ENCODE results near the gene SENP1. TPM values are rescaled to one million over a fixed set of nuclear protein-coding genes. Genes with fewer than 3 reads are reported as not detected.

Gene SENP1
- polyA plus RNA-seq, 3 donors: 5.2 to 8.0 (median 6.0) TPM

DNA sequence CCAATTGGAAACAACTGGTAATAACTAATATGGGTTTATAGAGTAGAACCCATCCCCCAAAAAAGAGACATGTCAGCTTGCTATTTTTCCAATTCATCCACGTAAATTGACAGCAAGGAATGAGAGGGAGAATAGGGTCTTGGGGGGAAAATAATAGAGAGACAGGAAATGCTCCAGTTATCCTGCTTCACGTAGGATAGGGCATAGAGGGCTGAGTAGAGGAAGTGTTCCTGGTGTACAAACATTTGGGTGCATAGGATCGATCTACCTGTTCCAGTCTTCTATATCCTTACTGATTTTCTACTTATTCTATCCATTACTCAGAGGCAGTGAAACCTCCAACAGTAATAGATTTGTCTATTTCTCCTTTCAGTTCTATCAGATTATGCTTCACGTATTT lies 52.0 kb downstream of the SENP1 start:
- Histone ChIP-seq H4K20me1 (ENCODE audit: insufficient read depth, low read length) (no peaks in the 10 kb centered on the region), H3K27me3 (ENCODE audit: control insufficient read depth in 2 of 2, insufficient read depth in 2 of 2, low read length in 2 of 2) (no peaks in the 10 kb centered on the region), H3K9ac (ENCODE audit: insufficient read depth, low read length, poor library complexity, severe bottlenecking) (no peak overlapping the region), H3K27ac (ENCODE audit: low read depth in 1 of 2, low read length in 2 of 2) (peak overlapping the region in 1 of 2 donors; percentile 36), H3K4me2 (replicated peaks; ENCODE audit: extremely low read depth, low read length, poor library complexity, severe bottlenecking) (no peak overlapping the region), H3K4me1 (ENCODE audit: control insufficient read depth in 1 of 2, insufficient read depth in 2 of 2, low read length in 2 of 2) (peaks cover 0 to 3% of the 10 kb centered on the region in 2 donors), H2AFZ (ENCODE audit: insufficient read depth, low read depth, low read length, poor library complexity, severe bottlenecking) (no peak overlapping the region), H3K9me3 (replicated peaks in 1 of 2; ENCODE audit: control insufficient read depth in 1 of 2, insufficient read depth in 1 of 2, low read length in 2 of 2) (peaks cover 0 to 5% of the 10 kb centered on the region in 2 donors), H3K79me2 (ENCODE audit: insufficient read depth, low read length) (no peaks in the 10 kb centered on the region), H3K4me3 (replicated peaks in 1 of 3; ENCODE audit: low read depth in 2 of 3, low read length in 3 of 3) (no peak overlapping the region), H3K36me3 (replicated peaks in 1 of 2; ENCODE audit: control insufficient read depth in 1 of 2, insufficient read depth in 2 of 2, low read length in 2 of 2) (peaks cover 31 to 34% of the 10 kb centered on the region in 2 donors)
- H3K9me3 Mint-ChIP-seq: peaks cover 0 to 10% (median 7%) of the 10 kb centered on the region in 7 donors
- intact Hi-C loops (cut with micrococcal nuclease): no loop called here
- peaks cover 37 to 42% of the 10 kb centered on the region in 2 donors for H3K36me3 Mint-ChIP-seq
- H3K4me1 Mint-ChIP-seq: peaks cover 7% of the 10 kb centered on the region
- peaks cover 0 to 2% (median 0%) of the 10 kb centered on the region in 3 donors for H3K27me3 Mint-ChIP-seq (ENCODE audit: low read depth in 3 of 3)
- no peak for DNase-seq
- TF ChIP-seq, protein P1, sequence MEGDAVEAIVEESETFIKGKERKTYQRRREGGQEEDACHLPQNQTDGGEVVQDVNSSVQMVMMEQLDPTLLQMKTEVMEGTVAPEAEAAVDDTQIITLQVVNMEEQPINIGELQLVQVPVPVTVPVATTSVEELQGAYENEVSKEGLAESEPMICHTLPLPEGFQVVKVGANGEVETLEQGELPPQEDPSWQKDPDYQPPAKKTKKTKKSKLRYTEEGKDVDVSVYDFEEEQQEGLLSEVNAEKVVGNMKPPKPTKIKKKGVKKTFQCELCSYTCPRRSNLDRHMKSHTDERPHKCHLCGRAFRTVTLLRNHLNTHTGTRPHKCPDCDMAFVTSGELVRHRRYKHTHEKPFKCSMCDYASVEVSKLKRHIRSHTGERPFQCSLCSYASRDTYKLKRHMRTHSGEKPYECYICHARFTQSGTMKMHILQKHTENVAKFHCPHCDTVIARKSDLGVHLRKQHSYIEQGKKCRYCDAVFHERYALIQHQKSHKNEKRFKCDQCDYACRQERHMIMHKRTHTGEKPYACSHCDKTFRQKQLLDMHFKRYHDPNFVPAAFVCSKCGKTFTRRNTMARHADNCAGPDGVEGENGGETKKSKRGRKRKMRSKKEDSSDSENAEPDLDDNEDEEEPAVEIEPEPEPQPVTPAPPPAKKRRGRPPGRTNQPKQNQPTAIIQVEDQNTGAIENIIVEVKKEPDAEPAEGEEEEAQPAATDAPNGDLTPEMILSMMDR (IDR thresholded peaks at IDR 0.05): no peak
- H3K4me3 Mint-ChIP-seq: no peak overlapping the region
- WGBS (ENCODE audit: insufficient coverage): no CpG with 5 or more reads among the region's 4 CpGs
- H3K27ac Mint-ChIP-seq: no peak overlapping the region

DNA sequence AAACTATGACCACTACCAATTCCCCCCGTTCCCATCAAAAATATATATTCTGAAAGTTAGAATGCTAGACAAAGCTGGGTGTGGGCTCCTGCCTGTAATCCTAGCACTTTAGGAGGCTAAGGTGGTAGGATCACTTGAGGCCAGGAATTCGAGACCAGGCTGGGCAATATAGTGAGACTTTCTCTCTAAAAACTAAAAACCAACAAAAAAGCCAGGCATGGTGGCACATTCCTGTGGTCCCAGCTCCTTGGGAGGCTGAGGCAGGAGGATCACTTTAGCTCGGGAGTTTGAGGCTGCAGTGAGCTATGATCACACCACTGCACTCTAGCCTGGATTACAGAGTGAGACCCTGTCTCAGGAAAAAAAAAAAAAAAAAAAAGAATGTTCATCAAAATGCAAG lies 52.8 kb downstream of the SENP1 start:
- Histone ChIP-seq H3K4me3 (replicated peaks in 1 of 3; ENCODE audit: low read depth in 2 of 3, low read length in 3 of 3) (no peak overlapping the region), H3K4me2 (replicated peaks; ENCODE audit: extremely low read depth, low read length, poor library complexity, severe bottlenecking) (no peak overlapping the region), H3K36me3 (replicated peaks in 1 of 2; ENCODE audit: control insufficient read depth in 1 of 2, insufficient read depth in 2 of 2, low read length in 2 of 2) (peaks cover 31 to 35% of the 10 kb centered on the region in 2 donors), H2AFZ (ENCODE audit: insufficient read depth, low read depth, low read length, poor library complexity, severe bottlenecking) (no peak overlapping the region), H3K27ac (ENCODE audit: low read depth in 1 of 2, low read length in 2 of 2) (peak overlapping the region in 1 of 2 donors; percentile 36), H3K9ac (ENCODE audit: insufficient read depth, low read length, poor library complexity, severe bottlenecking) (no peak overlapping the region), H3K27me3 (ENCODE audit: control insufficient read depth in 2 of 2, insufficient read depth in 2 of 2, low read length in 2 of 2) (no peaks in the 10 kb centered on the region), H3K79me2 (ENCODE audit: insufficient read depth, low read length) (no peaks in the 10 kb centered on the region), H3K4me1 (ENCODE audit: control insufficient read depth in 1 of 2, insufficient read depth in 2 of 2, low read length in 2 of 2) (peaks cover 0 to 3% of the 10 kb centered on the region in 2 donors), H3K9me3 (replicated peaks in 1 of 2; ENCODE audit: control insufficient read depth in 1 of 2, insufficient read depth in 1 of 2, low read length in 2 of 2) (no peaks in the 10 kb centered on the region), H4K20me1 (ENCODE audit: insufficient read depth, low read length) (no peaks in the 10 kb centered on the region)
- H3K27me3 Mint-ChIP-seq (ENCODE audit: low read depth in 3 of 3): peaks cover 0 to 2% (median 0%) of the 10 kb centered on the region in 3 donors
- H3K36me3 Mint-ChIP-seq: peaks cover 38 to 42% of the 10 kb centered on the region in 2 donors
- H3K4me1 Mint-ChIP-seq: peaks cover 7% of the 10 kb centered on the region
- no peak overlapping the region for H3K4me3 Mint-ChIP-seq
- no peak overlapping the region for H3K27ac Mint-ChIP-seq
- TF ChIP-seq, protein P1 (IDR thresholded peaks at IDR 0.05): no peak
- peaks cover 0 to 5% (median 2%) of the 10 kb centered on the region in 7 donors for H3K9me3 Mint-ChIP-seq
- WGBS (ENCODE audit: insufficient coverage): 100% methylated on average over 1 of the region's 3 CpGs
- intact Hi-C loops (cut with micrococcal nuclease): no loop called here
- DNase-seq: no peak

Data from CD14-positive monocyte (primary cell).